ENCODE measurements around the gene METTL8.

- TF ChIP-seq CTCF (IDR thresholded peaks at IDR 0.05) = no peak
- no peak for TF ChIP-seq POLR2A (IDR thresholded peaks at IDR 0.05)
Measured at GRCh38 chr2:171271971-171272436, 161.8 kb downstream of the METTL8 start.

Data from uterus (tissue), 2 donors.